TTC549 (cell line): ENCODE data around the gene CIB4.
"Not testable (repeated sequence)": the region's sequence is repeated elsewhere in the genome, so short reads cannot be mapped to it uniquely, and the experiment has no call there.

Experiments
- FAIRE-seq: peaks from 2 replicates; lab custom pipeline; 2012; peaks lifted over from hg19 to GRCh38; lab: Jason Lieb, UNC

The CIB4 gene

GRCh38 chr2:26666671-26667070, 25.5 kb upstream of the CIB4 start:
- no peak for FAIRE-seq

- FAIRE-seq = not testable (repeated sequence)
Observed at GRCh38 chr2:26665296-26665695, 24.1 kb upstream of the CIB4 start.

- FAIRE-seq = peak; percentile 68
Observed at GRCh38 chr2:26660363-26660962, 19.3 kb upstream of the CIB4 start.

GRCh38 chr2:26658691-26659346, 17.7 kb upstream of the CIB4 start:
- FAIRE-seq = no peak

- FAIRE-seq = no peak
Observed at GRCh38 chr2:26657265-26657664, 16.1 kb upstream of the CIB4 start.

- FAIRE-seq = no peak
Observed at GRCh38 chr2:26655611-26656195, 14.5 kb upstream of the CIB4 start.

- FAIRE-seq = not testable (repeated sequence)
Observed at GRCh38 chr2:26655120-26655519, 14.0 kb upstream of the CIB4 start.

GRCh38 chr2:26654061-26654340, 12.8 kb upstream of the CIB4 start:
- no peak for FAIRE-seq

GRCh38 chr2:26653207-26654060, 12.3 kb upstream of the CIB4 start:
- no peak for FAIRE-seq

- no peak for FAIRE-seq
Observed at GRCh38 chr2:26652361-26653041, 11.3 kb upstream of the CIB4 start.

- no peak for FAIRE-seq
Observed at GRCh38 chr2:26651799-26652198, 10.6 kb upstream of the CIB4 start.

GRCh38 chr2:26651470-26651771, 10.3 kb upstream of the CIB4 start:
- FAIRE-seq = no peak

GRCh38 chr2:26650713-26651469, 9.7 kb upstream of the CIB4 start:
- no peak for FAIRE-seq

GRCh38 chr2:26649992-26650712, 9.0 kb upstream of the CIB4 start:
- FAIRE-seq = no peak

- FAIRE-seq = no peak
Observed at GRCh38 chr2:26649322-26649721, 8.2 kb upstream of the CIB4 start.

- no peak for FAIRE-seq
Observed at GRCh38 chr2:26648516-26648915, 7.3 kb upstream of the CIB4 start.

GRCh38 chr2:26647981-26648380, 6.8 kb upstream of the CIB4 start:
- no peak for FAIRE-seq

GRCh38 chr2:26646986-26647672, 6.0 kb upstream of the CIB4 start:
- no peak for FAIRE-seq

- no peak for FAIRE-seq
Observed at GRCh38 chr2:26645762-26646161, 4.6 kb upstream of the CIB4 start.

GRCh38 chr2:26644188-26644835, 3.1 kb upstream of the CIB4 start:
- FAIRE-seq = no peak
